Endothelial cell (in vitro differentiated cells): ENCODE data around the gene FAM222B. TPM values are rescaled to one million over a fixed set of nuclear protein-coding genes. Genes with fewer than 3 reads are reported as not detected.

Source experiments
- DNase-seq: peaks from one replicate; pipeline ENCODE4 v3.0.0; 2021; ENCODE audit warnings: low spot score
- H3K27ac Mint-ChIP-seq: one replicate; pipeline ENCODE4 v1.8.0; 2021; ENCODE audit warnings: mixed read lengths, inconsistent platforms; ENCODE audit not compliant: unreplicated experiment
- H3K27me3 Mint-ChIP-seq: one replicate; pipeline ENCODE4 v1.8.0; 2021; ENCODE audit warnings: mild to moderate bottlenecking, moderate library complexity, mixed read lengths, inconsistent platforms; ENCODE audit not compliant: unreplicated experiment
- H3K36me3 Mint-ChIP-seq: one replicate; pipeline ENCODE4 v1.8.0; 2021; ENCODE audit warnings: mild to moderate bottlenecking, low read depth, mixed read lengths, inconsistent platforms; ENCODE audit not compliant: unreplicated experiment
- H3K4me1 Mint-ChIP-seq: one replicate; pipeline ENCODE4 v1.8.0; 2021; ENCODE audit warnings: mild to moderate bottlenecking, mixed read lengths, inconsistent platforms; ENCODE audit not compliant: unreplicated experiment
- H3K4me3 Mint-ChIP-seq: one replicate; pipeline ENCODE4 v1.8.0; 2021; ENCODE audit warnings: mild to moderate bottlenecking, mixed read lengths, inconsistent platforms; ENCODE audit not compliant: unreplicated experiment
- H3K9me3 Mint-ChIP-seq: one replicate; pipeline ENCODE4 v1.8.0; 2021; ENCODE audit warnings: mixed read lengths, inconsistent platforms; ENCODE audit not compliant: unreplicated experiment
- total RNA-seq: library from RNA; stranded (reverse); fragmentation: NEBNext Ultra II Directional; extraction: Animal tissue kit (Norgen Biotek cat#: 25700); gene quantifications from one replicate; pipeline ENCODE4 v1.2.1, GENCODE V29; 2021; ENCODE audit not compliant: unreplicated experiment
- TF ChIP-seq, protein P1 (sequence below): fragments of 200-600 bp; sonication (generic); IDR thresholded peaks from one replicate; pipeline ENCODE4 v1.5.0; 2021; ENCODE audit warnings: antibody characterized with exemption; ENCODE audit not compliant: unreplicated experiment

The FAM222B gene
- total RNA-seq, 1 donor from 2014 or later = 69.9 TPM

DNA sequence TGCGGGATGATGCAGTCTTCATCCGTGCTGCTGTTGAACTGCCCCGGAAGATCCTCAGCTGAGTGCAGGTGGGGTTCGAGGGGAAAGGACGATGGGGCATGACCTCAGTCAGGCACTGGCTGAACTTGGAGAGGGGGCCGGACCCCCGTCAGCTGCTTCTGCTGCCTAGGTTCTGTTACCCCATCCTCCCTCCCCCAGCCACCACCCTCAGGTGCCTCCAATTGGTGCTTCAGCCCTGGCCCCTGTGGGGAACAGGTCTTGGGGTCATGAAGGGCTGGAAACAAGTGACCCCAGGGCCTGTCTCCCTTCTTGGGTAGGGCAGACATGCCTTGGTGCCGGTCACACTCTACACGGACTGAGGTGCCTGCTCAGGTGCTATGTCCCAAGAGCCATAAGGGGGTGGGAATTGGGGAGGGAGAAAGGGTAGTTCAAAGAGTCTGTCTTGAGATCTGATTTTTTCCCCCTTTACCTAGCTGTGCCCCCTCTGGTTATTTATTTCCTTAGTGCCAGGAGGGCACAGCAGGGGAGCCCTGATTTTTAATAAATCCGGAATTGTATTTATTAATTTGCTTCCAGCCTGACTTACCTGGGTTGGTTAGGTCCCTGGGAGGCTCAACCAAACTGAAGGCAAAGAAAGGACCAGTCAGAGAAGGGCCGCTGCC is 92.9 kb downstream of the FAM222B start:
- Mint-ChIP-seq H3K4me3 (peak overlapping the region; percentile 37), H3K36me3 (peaks cover 12% of the 10 kb centered on the region), H3K27me3 (peaks cover 9% of the 10 kb centered on the region)

DNA sequence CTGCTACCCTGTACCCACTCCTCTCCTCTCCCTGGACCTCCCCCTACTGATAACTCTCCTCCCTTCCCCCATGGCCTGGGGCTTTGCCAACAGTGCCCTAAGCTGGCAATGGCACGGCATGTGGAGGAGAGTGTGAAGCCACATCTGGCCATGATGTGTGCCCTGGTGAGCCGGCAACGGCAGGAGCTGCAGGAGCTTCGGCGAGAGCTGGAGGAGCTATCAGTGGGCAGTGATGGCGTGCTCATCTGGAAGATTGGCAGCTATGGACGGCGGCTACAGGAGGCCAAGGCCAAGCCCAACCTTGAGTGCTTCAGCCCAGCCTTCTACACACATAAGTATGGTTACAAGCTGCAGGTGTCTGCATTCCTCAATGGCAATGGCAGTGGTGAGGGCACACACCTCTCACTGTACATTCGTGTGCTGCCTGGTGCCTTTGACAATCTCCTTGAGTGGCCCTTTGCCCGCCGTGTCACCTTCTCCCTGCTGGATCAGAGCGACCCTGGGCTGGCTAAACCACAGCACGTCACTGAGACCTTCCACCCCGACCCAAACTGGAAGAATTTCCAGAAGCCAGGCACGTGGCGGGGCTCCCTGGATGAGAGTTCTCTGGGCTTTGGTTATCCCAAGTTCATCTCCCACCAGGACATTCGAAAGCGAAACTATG is 93.6 kb downstream of the FAM222B start:
- TF ChIP-seq, protein P1, sequence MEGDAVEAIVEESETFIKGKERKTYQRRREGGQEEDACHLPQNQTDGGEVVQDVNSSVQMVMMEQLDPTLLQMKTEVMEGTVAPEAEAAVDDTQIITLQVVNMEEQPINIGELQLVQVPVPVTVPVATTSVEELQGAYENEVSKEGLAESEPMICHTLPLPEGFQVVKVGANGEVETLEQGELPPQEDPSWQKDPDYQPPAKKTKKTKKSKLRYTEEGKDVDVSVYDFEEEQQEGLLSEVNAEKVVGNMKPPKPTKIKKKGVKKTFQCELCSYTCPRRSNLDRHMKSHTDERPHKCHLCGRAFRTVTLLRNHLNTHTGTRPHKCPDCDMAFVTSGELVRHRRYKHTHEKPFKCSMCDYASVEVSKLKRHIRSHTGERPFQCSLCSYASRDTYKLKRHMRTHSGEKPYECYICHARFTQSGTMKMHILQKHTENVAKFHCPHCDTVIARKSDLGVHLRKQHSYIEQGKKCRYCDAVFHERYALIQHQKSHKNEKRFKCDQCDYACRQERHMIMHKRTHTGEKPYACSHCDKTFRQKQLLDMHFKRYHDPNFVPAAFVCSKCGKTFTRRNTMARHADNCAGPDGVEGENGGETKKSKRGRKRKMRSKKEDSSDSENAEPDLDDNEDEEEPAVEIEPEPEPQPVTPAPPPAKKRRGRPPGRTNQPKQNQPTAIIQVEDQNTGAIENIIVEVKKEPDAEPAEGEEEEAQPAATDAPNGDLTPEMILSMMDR = no peak
- DNase-seq = no peak
- Mint-ChIP-seq H3K36me3 (peaks cover 12% of the 10 kb centered on the region), H3K9me3 (no peaks in the 10 kb centered on the region), H3K4me1 (peaks cover 37% of the 10 kb centered on the region), H3K27ac (no peak overlapping the region), H3K4me3 (peak overlapping the region; percentile 37), H3K27me3 (peaks cover 9% of the 10 kb centered on the region)

More for the DNA sequence above, 92.9 kb downstream of the FAM222B start:
- H3K4me1 Mint-ChIP-seq = peaks cover 37% of the 10 kb centered on the region
- TF ChIP-seq, protein P1 = no peak
- H3K27ac Mint-ChIP-seq = no peak overlapping the region
- no peaks in the 10 kb centered on the region for H3K9me3 Mint-ChIP-seq
- no peak for DNase-seq

DNA sequence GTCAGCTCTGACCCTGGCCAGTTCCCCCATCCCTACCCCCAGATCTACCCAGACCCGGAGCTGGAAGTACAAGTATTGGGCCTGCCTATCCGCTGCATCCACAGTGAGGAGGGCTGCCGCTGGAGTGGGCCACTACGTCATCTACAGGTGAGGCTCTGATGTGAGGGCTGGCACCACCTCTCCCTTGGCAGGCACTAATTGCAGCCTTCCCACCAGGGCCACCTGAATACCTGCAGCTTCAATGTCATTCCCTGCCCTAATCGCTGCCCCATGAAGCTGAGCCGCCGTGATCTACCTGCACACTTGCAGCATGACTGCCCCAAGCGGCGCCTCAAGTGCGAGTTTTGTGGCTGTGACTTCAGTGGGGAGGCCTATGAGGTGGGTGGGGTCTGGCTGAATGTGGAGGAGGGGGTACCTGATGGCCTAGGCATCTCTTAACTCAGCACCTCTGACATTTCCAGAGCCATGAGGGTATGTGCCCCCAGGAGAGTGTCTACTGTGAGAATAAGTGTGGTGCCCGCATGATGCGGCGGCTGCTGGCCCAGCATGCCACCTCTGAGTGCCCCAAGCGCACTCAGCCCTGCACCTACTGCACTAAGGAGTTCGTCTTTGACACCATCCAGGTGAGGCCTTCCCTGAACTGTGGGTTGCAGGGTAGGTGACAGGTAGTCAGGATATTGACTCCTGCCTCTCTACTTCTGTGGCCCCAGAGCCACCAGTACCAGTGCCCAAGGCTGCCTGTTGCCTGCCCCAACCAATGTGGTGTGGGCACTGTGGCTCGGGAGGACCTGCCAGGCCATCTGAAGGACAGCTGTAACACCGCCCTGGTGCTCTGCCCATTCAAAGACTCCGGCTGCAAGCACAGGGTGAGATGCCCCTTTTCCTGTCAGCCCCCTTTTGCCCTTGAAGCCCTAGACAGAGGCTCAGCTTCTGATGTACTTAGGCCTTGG is 94.5 kb downstream of the FAM222B start:
- H3K27ac Mint-ChIP-seq = no peak overlapping the region
- no peaks in the 10 kb centered on the region for H3K9me3 Mint-ChIP-seq
- TF ChIP-seq, protein P1 = no peak
- H3K36me3 Mint-ChIP-seq = peaks cover 12% of the 10 kb centered on the region
- H3K27me3 Mint-ChIP-seq = peaks cover 11% of the 10 kb centered on the region
- H3K4me3 Mint-ChIP-seq = peak overlapping the region; percentile 59
- no peak for DNase-seq
- H3K4me1 Mint-ChIP-seq = peaks cover 38% of the 10 kb centered on the region

DNA sequence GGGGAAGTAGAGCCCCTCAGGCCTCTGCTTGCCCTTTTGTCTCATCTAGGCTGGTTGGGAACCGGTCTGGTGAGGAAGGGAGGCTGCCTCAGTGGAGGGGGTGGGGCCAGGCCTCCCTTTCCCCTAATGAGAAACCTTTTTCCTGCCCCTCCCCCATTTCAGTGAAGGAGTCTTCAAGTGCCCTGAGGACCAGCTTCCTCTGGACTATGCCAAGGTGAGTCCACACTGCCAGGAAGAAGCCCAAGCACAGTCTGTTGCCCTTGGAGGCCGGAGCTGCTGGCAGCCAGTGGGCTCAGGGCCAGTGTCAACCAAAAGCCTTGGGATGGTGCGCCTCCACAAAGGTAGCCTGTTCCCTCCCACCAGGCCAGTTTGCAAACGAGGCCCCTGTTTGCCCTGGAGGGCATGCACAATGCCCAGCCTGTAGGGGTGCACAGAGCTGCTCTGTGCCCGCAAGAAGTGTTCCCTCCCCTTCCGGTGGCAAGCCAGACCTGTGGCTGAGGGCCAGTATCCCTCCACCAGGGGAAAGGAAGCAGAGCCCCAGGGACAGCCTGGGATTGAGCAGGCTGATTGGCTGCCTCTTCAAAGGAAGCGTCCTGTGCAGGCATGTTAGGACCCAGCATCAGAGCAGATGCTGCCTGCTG is 95.4 kb downstream of the FAM222B start:
- peaks cover 12% of the 10 kb centered on the region for H3K27me3 Mint-ChIP-seq
- peaks cover 35% of the 10 kb centered on the region for H3K4me1 Mint-ChIP-seq
- H3K4me3 Mint-ChIP-seq = no peak overlapping the region
- H3K36me3 Mint-ChIP-seq = peaks cover 8% of the 10 kb centered on the region
- no peak for DNase-seq
- peak overlapping the region; percentile 52 for H3K27ac Mint-ChIP-seq
- H3K9me3 Mint-ChIP-seq = no peaks in the 10 kb centered on the region
- TF ChIP-seq, protein P1 = no peak
